ENCODE measurements around the gene KPNA4.

DNA sequence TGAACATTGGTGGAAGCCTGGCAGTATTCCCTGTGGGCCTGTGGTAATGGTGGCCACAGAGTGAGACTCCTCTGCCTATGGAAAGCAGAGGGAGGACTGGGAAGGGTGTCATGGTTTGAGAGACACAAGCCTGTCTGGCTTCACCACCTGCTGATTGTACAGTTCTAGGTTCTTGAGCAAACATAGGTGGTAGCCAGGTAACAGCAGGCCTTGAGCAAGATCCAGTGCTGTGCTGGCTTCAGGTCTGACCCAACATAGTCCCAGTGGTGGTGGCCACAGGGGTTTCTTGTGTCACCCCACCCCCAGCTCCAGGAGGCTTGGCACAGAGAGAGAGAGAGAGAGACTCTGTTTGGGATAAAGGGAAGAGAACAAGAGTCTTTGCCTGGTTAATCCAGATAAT lies 22.7 kb upstream of the KPNA4 start:
- TF ChIP-seq POLR2A (IDR thresholded peaks at IDR 0.05; ENCODE audit: low read depth, low read length) = no peak
- TF ChIP-seq, protein P1, sequence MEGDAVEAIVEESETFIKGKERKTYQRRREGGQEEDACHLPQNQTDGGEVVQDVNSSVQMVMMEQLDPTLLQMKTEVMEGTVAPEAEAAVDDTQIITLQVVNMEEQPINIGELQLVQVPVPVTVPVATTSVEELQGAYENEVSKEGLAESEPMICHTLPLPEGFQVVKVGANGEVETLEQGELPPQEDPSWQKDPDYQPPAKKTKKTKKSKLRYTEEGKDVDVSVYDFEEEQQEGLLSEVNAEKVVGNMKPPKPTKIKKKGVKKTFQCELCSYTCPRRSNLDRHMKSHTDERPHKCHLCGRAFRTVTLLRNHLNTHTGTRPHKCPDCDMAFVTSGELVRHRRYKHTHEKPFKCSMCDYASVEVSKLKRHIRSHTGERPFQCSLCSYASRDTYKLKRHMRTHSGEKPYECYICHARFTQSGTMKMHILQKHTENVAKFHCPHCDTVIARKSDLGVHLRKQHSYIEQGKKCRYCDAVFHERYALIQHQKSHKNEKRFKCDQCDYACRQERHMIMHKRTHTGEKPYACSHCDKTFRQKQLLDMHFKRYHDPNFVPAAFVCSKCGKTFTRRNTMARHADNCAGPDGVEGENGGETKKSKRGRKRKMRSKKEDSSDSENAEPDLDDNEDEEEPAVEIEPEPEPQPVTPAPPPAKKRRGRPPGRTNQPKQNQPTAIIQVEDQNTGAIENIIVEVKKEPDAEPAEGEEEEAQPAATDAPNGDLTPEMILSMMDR (conservative IDR thresholded peaks at IDR 0.05; ENCODE audit: low read depth, low read length) = no peak
- TF ChIP-seq MAZ (IDR thresholded peaks at IDR 0.05; ENCODE audit: borderline replicate concordance, low read depth, low read length) = no peak
- TF ChIP-seq, protein P2, sequence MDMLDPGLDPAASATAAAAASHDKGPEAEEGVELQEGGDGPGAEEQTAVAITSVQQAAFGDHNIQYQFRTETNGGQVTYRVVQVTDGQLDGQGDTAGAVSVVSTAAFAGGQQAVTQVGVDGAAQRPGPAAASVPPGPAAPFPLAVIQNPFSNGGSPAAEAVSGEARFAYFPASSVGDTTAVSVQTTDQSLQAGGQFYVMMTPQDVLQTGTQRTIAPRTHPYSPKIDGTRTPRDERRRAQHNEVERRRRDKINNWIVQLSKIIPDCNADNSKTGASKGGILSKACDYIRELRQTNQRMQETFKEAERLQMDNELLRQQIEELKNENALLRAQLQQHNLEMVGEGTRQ (IDR thresholded peaks at IDR 0.05; ENCODE audit: low read depth, low read length) = no peak
- no peak for TF ChIP-seq CEBPB (IDR thresholded peaks at IDR 0.05; ENCODE audit: low read depth, low read length)
- TF ChIP-seq RFX5 (IDR thresholded peaks at IDR 0.05; ENCODE audit: low read depth, low read length) = no peak

Measured in IMR-90 (cell line).